ENCODE measurements around the gene ZNF791. TPM values are rescaled to one million over a fixed set of nuclear protein-coding genes. Genes with fewer than 3 reads are reported as not detected.
"Not testable (repeated sequence)": the region's sequence is repeated elsewhere in the genome, so short reads cannot be mapped to it uniquely, and the experiment has no call there.

The ZNF791 gene
- 20.6 and 22.2 TPM in 2 replicates for polyA plus RNA-seq (2013)

- peak within 1 kb of the TSS; percentile 85 for H4K91ac ChIP-seq (ENCODE audit: low read depth, low read length)
- peak within 1 kb of the TSS; percentile 85 for H3K18ac ChIP-seq (ENCODE audit: low read length)
- peaks cover 18 to 26% of the 10 kb centered on the region in 2 experiments for H3K36me3 ChIP-seq (ENCODE audit: control insufficient read depth in 1 of 2, insufficient read depth in 2 of 2, low read length in 2 of 2)
- DNase-seq, result peak; percentile 96 to 99
- no peaks in the 10 kb centered on the region for H3K27me3 ChIP-seq (ENCODE audit: insufficient read depth, low read length)
- H3K4me2 ChIP-seq (ENCODE audit: low read length), result peak within 1 kb of the TSS; percentile 94
- no peak within 1 kb of the TSS for H3K23ac ChIP-seq (ENCODE audit: low read length)
- H2BK12ac ChIP-seq (ENCODE audit: low read length), result no peak within 1 kb of the TSS
- H2AFZ ChIP-seq (ENCODE audit: insufficient read depth, low read length, poor library complexity), result peak within 1 kb of the TSS; percentile 87
- H2AK5ac ChIP-seq (ENCODE audit: low read length), result peak within 1 kb of the TSS; percentile 84
- peak within 1 kb of the TSS; percentile 88 for H3K4me3 ChIP-seq (ENCODE audit: low read depth, low read length)
- H3K9ac ChIP-seq (ENCODE audit: low read length), result peak within 1 kb of the TSS; percentile 83
- peak within 1 kb of the TSS; percentile 82 for H2BK120ac ChIP-seq (ENCODE audit: insufficient read depth, low read length, poor library complexity)
- peak within 1 kb of the TSS; percentile 56 for H3K27ac ChIP-seq (ENCODE audit: low read depth, low read length)
- peaks cover 0 to 1% of the 10 kb centered on the region in 2 experiments for H3K4me1 ChIP-seq (ENCODE audit: control insufficient read depth in 1 of 2, insufficient read depth in 2 of 2, low read length in 2 of 2)
- H3K9me3 ChIP-seq (ENCODE audit: insufficient read depth, low read depth, low read length), result no peaks in the 10 kb centered on the region
- H3K79me2 ChIP-seq (ENCODE audit: control insufficient read depth, insufficient read depth, low read length, poor library complexity), result peaks cover 10% of the 10 kb centered on the region
- H3K4ac ChIP-seq (ENCODE audit: low read depth, low read length), result peak within 1 kb of the TSS; percentile 93
- H4K8ac ChIP-seq (ENCODE audit: low read depth, low read length), result peak within 1 kb of the TSS; percentile 91
- H4K12ac ChIP-seq (ENCODE audit: low read depth, low read length), result peak within 1 kb of the TSS; percentile 80
- peak within 1 kb of the TSS; percentile 58 for H2BK5ac ChIP-seq (ENCODE audit: low read depth, low read length, poor library complexity)
- H3K79me1 ChIP-seq (ENCODE audit: low read length), result peaks cover 5% of the 10 kb centered on the region
- no CpG with 5 or more reads among the region's 61 CpGs for WGBS (ENCODE audit: extremely low coverage, insufficient coverage, insufficient read length)
- peak within 1 kb of the TSS; percentile 93 for H3K14ac ChIP-seq (ENCODE audit: low read length)
Observed at GRCh38 chr19:12610540-12611360, at the start of gene ZNF791, which contains the start of gene ZNF490. TSS of gene ZNF791 (plus strand) at chr19:12610920. CDS start at chr19:12611080, 160 bp downstream. TSS of gene ZNF490 (minus strand) at chr19:12610813. CDS start at chr19:12610680, 133 bp downstream.

DNA sequence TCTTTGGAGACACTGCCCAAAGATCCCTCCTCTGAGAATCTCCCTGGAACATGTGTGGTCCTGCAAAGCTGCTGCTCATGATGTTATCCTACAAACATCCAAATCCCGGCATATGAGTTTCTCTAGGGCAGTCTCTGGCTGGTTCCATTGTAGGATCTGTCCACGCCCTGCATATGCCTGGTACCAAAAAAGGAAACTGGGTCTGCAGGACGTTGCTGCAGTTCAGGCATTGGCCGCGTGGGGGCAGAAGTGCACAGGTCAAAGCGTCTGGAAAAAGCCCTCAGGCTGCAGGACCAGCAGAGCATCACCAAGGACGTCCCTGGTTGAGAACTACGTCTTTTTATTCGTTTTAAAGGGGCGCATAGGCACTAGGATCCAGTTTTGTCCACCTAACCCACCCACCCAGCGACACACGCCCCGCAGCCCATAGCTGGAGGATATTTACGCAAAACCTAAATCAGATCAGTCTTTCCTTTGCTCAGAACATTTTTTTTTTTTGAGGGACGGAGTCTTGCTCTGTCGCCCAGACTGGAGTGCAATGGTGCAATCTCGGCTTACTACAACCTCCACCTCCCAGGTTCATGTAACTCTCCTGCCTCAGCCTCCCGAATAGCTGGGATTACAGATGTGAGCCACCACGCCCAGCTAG, 46.6 kb upstream of the ZNF791 start:
- no peaks in the 10 kb centered on the region for H3K27me3 ChIP-seq (ENCODE audit: insufficient read depth, low read length)
- no peak overlapping the region for H4K91ac ChIP-seq (ENCODE audit: low read depth, low read length)
- WGBS (ENCODE audit: extremely low coverage, insufficient coverage, insufficient read length), result no CpG with 5 or more reads among the region's 19 CpGs
- no peak overlapping the region for H3K18ac ChIP-seq (ENCODE audit: low read length)
- H3K4ac ChIP-seq (ENCODE audit: low read depth, low read length), result no peak overlapping the region
- no peaks in the 10 kb centered on the region for H3K4me1 ChIP-seq (ENCODE audit: control insufficient read depth in 1 of 2, insufficient read depth in 2 of 2, low read length in 2 of 2)
- no peak overlapping the region for H3K14ac ChIP-seq (ENCODE audit: low read length)
- H3K4me3 ChIP-seq (ENCODE audit: low read depth, low read length), result no peak overlapping the region
- no peaks in the 10 kb centered on the region for H3K79me2 ChIP-seq (ENCODE audit: control insufficient read depth, insufficient read depth, low read length, poor library complexity)
- H2BK120ac ChIP-seq (ENCODE audit: insufficient read depth, low read length, poor library complexity), result no peak overlapping the region
- H3K23ac ChIP-seq (ENCODE audit: low read length), result no peak overlapping the region
- no peaks in the 10 kb centered on the region for H3K79me1 ChIP-seq (ENCODE audit: low read length)
- H2AK5ac ChIP-seq (ENCODE audit: low read length), result no peak overlapping the region
- H3K9me3 ChIP-seq (ENCODE audit: insufficient read depth, low read depth, low read length), result no peaks in the 10 kb centered on the region
- DNase-seq, result peak; percentile 90 to 99
- no peaks in the 10 kb centered on the region for H3K36me3 ChIP-seq (ENCODE audit: control insufficient read depth in 1 of 2, insufficient read depth in 2 of 2, low read length in 2 of 2)
- no peak overlapping the region for H2BK5ac ChIP-seq (ENCODE audit: low read depth, low read length, poor library complexity)
- H4K8ac ChIP-seq (ENCODE audit: low read depth, low read length), result no peak overlapping the region
- H3K4me2 ChIP-seq (ENCODE audit: low read length), result no peak overlapping the region
- no peak overlapping the region for H3K9ac ChIP-seq (ENCODE audit: low read length)
- H2BK12ac ChIP-seq (ENCODE audit: low read length), result no peak overlapping the region
- H2AFZ ChIP-seq (ENCODE audit: insufficient read depth, low read length, poor library complexity), result no peak overlapping the region
- H3K27ac ChIP-seq (ENCODE audit: low read depth, low read length), result no peak overlapping the region
- no peak overlapping the region for H4K12ac ChIP-seq (ENCODE audit: low read depth, low read length)

- H2BK12ac ChIP-seq (ENCODE audit: low read length); H3K14ac ChIP-seq (ENCODE audit: low read length); H4K8ac ChIP-seq (ENCODE audit: low read depth, low read length); H4K12ac ChIP-seq (ENCODE audit: low read depth, low read length); H3K27me3 ChIP-seq (ENCODE audit: insufficient read depth, low read length); H3K79me1 ChIP-seq (ENCODE audit: low read length); H3K79me2 ChIP-seq (ENCODE audit: control insufficient read depth, insufficient read depth, low read length, poor library complexity); H4K91ac ChIP-seq (ENCODE audit: low read depth, low read length); H3K27ac ChIP-seq (ENCODE audit: low read depth, low read length); H3K4me2 ChIP-seq (ENCODE audit: low read length); DNase-seq; H3K23ac ChIP-seq (ENCODE audit: low read length); H3K4ac ChIP-seq (ENCODE audit: low read depth, low read length); H3K36me3 ChIP-seq (ENCODE audit: control insufficient read depth in 1 of 2, insufficient read depth in 2 of 2, low read length in 2 of 2); H3K18ac ChIP-seq (ENCODE audit: low read length); H3K9me3 ChIP-seq (ENCODE audit: insufficient read depth, low read depth, low read length); H2BK120ac ChIP-seq (ENCODE audit: insufficient read depth, low read length, poor library complexity); H2BK5ac ChIP-seq (ENCODE audit: low read depth, low read length, poor library complexity); H3K9ac ChIP-seq (ENCODE audit: low read length); H3K4me1 ChIP-seq (ENCODE audit: control insufficient read depth in 1 of 2, insufficient read depth in 2 of 2, low read length in 2 of 2); H2AK5ac ChIP-seq (ENCODE audit: low read length); H3K4me3 ChIP-seq (ENCODE audit: low read depth, low read length); H2AFZ ChIP-seq (ENCODE audit: insufficient read depth, low read length, poor library complexity): not testable (repeated sequence)
- no CpG with 5 or more reads among the region's 5 CpGs for WGBS (ENCODE audit: extremely low coverage, insufficient coverage, insufficient read length)
Observed at GRCh38 chr19:12566380-12566779, 44.3 kb upstream of the ZNF791 start.

- Histone ChIP-seq H2AFZ (ENCODE audit: insufficient read depth, low read length, poor library complexity) (no peak overlapping the region), H3K4ac (ENCODE audit: low read depth, low read length) (no peak overlapping the region), H2BK12ac (ENCODE audit: low read length) (no peak overlapping the region), H3K36me3 (ENCODE audit: control insufficient read depth in 1 of 2, insufficient read depth in 2 of 2, low read length in 2 of 2) (no peaks in the 10 kb centered on the region), H4K12ac (ENCODE audit: low read depth, low read length) (no peak overlapping the region), H2AK5ac (ENCODE audit: low read length) (no peak overlapping the region), H3K27ac (ENCODE audit: low read depth, low read length) (no peak overlapping the region), H3K14ac (ENCODE audit: low read length) (no peak overlapping the region), H3K9ac (ENCODE audit: low read length) (no peak overlapping the region), H3K79me2 (ENCODE audit: control insufficient read depth, insufficient read depth, low read length, poor library complexity) (no peaks in the 10 kb centered on the region), H4K8ac (ENCODE audit: low read depth, low read length) (no peak overlapping the region), H3K9me3 (ENCODE audit: insufficient read depth, low read depth, low read length) (no peaks in the 10 kb centered on the region), H4K91ac (ENCODE audit: low read depth, low read length) (no peak overlapping the region), H2BK5ac (ENCODE audit: low read depth, low read length, poor library complexity) (no peak overlapping the region), H3K27me3 (ENCODE audit: insufficient read depth, low read length) (no peaks in the 10 kb centered on the region), H3K4me3 (ENCODE audit: low read depth, low read length) (no peak overlapping the region), H3K4me2 (ENCODE audit: low read length) (no peak overlapping the region), H3K23ac (ENCODE audit: low read length) (no peak overlapping the region), H3K4me1 (ENCODE audit: control insufficient read depth in 1 of 2, insufficient read depth in 2 of 2, low read length in 2 of 2) (no peaks in the 10 kb centered on the region), H3K18ac (ENCODE audit: low read length) (no peak overlapping the region), H3K79me1 (ENCODE audit: low read length) (no peaks in the 10 kb centered on the region), H2BK120ac (ENCODE audit: insufficient read depth, low read length, poor library complexity) (no peak overlapping the region)
- no CpG with 5 or more reads among the region's 4 CpGs for WGBS (ENCODE audit: extremely low coverage, insufficient coverage, insufficient read length)
- DNase-seq, result peak; percentile 46 to 88
Observed at GRCh38 chr19:12567951-12568350, 42.8 kb upstream of the ZNF791 start.

Data from trophoblast cell (in vitro differentiated cells and primary cell).